Pancreas (tissue), 10 donors: ENCODE measurements around the gene CBR3. TPM values are rescaled to one million over a fixed set of nuclear protein-coding genes. Genes with fewer than 3 reads are reported as not detected.
"Not testable (repeated sequence)": the region's sequence is repeated elsewhere in the genome, so short reads cannot be mapped to it uniquely, and the experiment has no call there.

Source experiments
- ATAC-seq, 4 donors: fragments of 200-7000 bp; cut with Tn5 transposase; one replicate each; pipeline versions ENCODE4 v1.8.0 to v1.9.1; 2020; ENCODE audit warnings: mild to moderate bottlenecking in 4 of 4, moderate library complexity in 4 of 4
- DNase-seq, 6 donors: peaks; one replicate each; pipeline ENCODE4 v3.0.0-alpha.2; 2020
- FAIRE-seq: peaks from 2 replicates; lab custom pipeline; 2012; peaks lifted over from hg19 to GRCh38; lab: Jason Lieb, UNC
- H3K27ac ChIP-seq, 4 donors: fragments of 200-600 bp; sonication (generic); 1 replicate in 3 of 4; 2 replicates in 1 of 4; pipeline versions ENCODE4 v1.5.0 to v1.8.0; 2020
- H3K27me3 ChIP-seq, 4 donors: fragments of 200-600 bp; one replicate each; pipeline ENCODE4 v1.8.0; 2021
- H3K36me3 ChIP-seq, 3 donors: fragments of 200-600 bp; sonication (generic) in 1 of 3; one replicate each; pipeline versions ENCODE4 v1.5.0 to v1.8.0; 2020 to 2021
- H3K4me1 ChIP-seq, 3 donors: fragments of 200-600 bp; one replicate each; pipeline ENCODE4 v1.8.0; 2021
- H3K4me3 ChIP-seq, 4 donors: fragments of 200-600 bp; sonication (generic) in 2 of 4; one replicate each; pipeline versions ENCODE4 v1.5.0 to v1.8.0; 2020 to 2021
- H3K9me3 ChIP-seq, 4 donors: fragments of 200-600 bp; one replicate each; pipeline ENCODE4 v1.8.0; 2021
- WGBS, 2 donors: extraction: QIAGEN DNeasy Blood & Tissue Kit; methylation state at CpG; one replicate each; pipeline ENCODE4 v1.1.7; 2013; 5-methylcytosine and 5-hydroxymethylcytosine counted together
- intact Hi-C, 3 donors: fragments of 100-400 bp; cut with DNase I; formaldehyde crosslinking; loops; one replicate each; pipeline versions ENCODE4 v1.11.1 to v1.14.2; 2022
- polyA plus RNA-seq, 2 donors: library from polyadenylated mRNA; stranded (reverse); fragments of 200-250 nt; gene quantifications; one replicate each; pipeline ENCODE4 v1.2.3, GENCODE V29; 2013
- total RNA-seq, 6 donors: library from RNA; stranded (reverse); fragmentation: NEBNext Ultra II Directional in 4 of 6; extraction: Animal tissue kit (Norgen Biotek cat#: 25700) in 4 of 6; gene quantifications; one replicate each; pipeline versions ENCODE4 v1.2.1 to v1.2.4, GENCODE V29; 2021 to 2023
- TF ChIP-seq, protein P1 (sequence below), 4 donors: fragments of 200-600 bp; sonication (generic) in 3 of 4; IDR thresholded peaks; one replicate each; pipeline versions ENCODE4 v1.5.0 to v1.8.0; 2021; ENCODE audit warnings: antibody characterized with exemption in 4 of 4
- donor health status: healthy with polysubstance abuse.
- donor health status: DM: no; HTN: no; CAD: no; lungs with moderate emphysema.
- donor health status: DM: no; HTN: no; CAD: no.
- donor health status: control.
- donor health status: control.
- donor health status: Bipolar disorder and iron deficiency.
- donor health status: DM: yes; HTN: yes; CAD: no.
- donor health status: DM: no; HTN: no; CAD: no.
- donor health status: DM: no; HTN: no; CAD: no.
- donor health status: DM: yes; HTN: yes; CAD: no.

Gene CBR3
- total and polyA plus RNA-seq, 8 donors: 0.16 to 2.4 (median 1.1) TPM

DNA sequence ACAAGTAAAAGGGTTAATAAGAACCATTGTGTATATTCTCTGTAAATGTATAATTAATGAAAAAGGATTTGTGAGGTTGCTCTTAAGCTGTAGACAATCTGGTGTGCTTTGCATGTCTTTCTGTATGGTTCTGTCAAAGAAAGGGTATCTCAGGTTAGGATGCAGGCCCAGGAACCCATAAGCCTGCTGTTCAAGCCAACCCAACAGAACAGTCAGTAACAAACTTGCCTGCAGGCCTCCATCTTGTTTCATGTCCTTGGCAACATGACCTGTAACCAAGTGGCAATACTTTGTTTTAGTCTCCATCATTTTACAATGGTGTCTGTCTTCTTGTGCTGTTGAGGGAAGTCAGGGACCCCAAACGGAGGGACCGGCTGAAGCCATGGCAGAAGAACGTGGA, 35.9 kb upstream of the CBR3 start:
- no peak for DNase-seq
- FAIRE-seq: no peak

DNA sequence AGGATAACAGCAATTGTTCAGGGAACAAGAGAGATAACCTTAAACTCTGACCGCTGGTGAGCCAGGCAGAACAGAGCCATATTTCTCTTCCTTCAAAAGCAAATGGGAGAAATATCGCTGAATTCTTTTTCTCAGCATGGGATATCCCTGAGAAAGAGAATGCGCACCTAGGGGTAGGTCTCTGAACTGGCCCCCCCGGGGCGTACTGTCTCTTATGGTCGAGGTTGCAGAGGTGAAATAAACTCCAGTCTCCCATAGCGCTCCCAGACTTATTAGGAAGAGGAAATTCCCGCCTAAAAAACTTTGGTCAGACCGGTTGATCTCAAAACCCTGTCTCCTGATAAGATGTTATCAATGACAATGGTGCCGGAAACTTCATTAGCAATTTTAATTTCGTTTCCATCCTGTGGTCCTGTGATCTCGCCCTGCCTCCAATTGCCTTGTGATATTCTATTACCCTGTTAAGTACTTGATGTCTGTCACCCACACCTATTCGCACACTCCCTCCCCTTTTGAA, 35.1 kb upstream of the CBR3 start:
- intact Hi-C loops: not testable (repeated sequence)
- WGBS, 2 donors: 49 to 59% methylated on average over 12 to 13 of the region's 13 CpGs

More for the DNA sequence above, 35.9 kb upstream of the CBR3 start:
- H3K36me3 ChIP-seq: no peaks in the 10 kb centered on the region
- TF ChIP-seq, protein P1, sequence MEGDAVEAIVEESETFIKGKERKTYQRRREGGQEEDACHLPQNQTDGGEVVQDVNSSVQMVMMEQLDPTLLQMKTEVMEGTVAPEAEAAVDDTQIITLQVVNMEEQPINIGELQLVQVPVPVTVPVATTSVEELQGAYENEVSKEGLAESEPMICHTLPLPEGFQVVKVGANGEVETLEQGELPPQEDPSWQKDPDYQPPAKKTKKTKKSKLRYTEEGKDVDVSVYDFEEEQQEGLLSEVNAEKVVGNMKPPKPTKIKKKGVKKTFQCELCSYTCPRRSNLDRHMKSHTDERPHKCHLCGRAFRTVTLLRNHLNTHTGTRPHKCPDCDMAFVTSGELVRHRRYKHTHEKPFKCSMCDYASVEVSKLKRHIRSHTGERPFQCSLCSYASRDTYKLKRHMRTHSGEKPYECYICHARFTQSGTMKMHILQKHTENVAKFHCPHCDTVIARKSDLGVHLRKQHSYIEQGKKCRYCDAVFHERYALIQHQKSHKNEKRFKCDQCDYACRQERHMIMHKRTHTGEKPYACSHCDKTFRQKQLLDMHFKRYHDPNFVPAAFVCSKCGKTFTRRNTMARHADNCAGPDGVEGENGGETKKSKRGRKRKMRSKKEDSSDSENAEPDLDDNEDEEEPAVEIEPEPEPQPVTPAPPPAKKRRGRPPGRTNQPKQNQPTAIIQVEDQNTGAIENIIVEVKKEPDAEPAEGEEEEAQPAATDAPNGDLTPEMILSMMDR (IDR thresholded peaks at IDR 0.05): no peak
- no peak overlapping the region for H3K27ac ChIP-seq
- H3K4me1 ChIP-seq: no peaks in the 10 kb centered on the region
- H3K4me3 ChIP-seq: no peak overlapping the region
- intact Hi-C loops: no loop called here
- H3K9me3 ChIP-seq: no peaks in the 10 kb centered on the region
- ATAC-seq: no peak
- no peaks in the 10 kb centered on the region for H3K27me3 ChIP-seq
- WGBS, 2 donors: 70 to 89% methylated on average over 3 of the region's 3 CpGs

DNA sequence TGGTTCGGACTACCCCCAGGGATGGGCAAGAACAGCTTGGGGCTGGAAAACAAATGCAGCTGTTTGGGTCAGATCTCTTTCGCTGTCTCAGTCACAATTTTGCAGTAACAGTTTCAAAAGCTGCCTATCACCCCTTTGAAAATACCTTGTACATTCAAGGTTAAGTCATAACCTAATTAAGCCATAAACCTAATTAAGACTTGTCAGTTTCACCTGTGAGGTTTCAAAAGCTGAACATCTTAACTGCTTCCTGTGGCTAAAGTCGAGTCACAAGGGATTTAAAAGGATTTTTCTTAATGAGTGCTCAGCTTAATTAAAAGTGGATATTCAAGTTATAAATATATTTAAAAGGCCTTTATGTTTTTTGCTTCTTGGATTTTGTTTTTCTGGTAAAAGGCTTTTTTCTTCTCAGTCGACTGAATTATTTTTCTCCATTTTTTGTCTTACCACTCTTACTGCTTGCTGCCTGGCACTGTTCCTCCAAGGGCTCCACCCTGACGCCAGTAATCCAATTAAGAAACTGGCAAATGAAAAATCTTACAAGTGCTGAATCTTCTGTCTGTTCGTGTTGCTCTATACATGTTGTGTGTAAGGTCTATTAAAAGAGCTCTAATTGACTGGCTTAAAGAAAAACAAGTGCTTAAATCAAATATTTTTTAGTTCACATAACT, 33.8 kb upstream of the CBR3 start:
- no peak overlapping the region for H3K27ac ChIP-seq
- intact Hi-C loops: no loop called here
- no peak for DNase-seq
- no peaks in the 10 kb centered on the region for H3K4me1 ChIP-seq
- no peaks in the 10 kb centered on the region for H3K9me3 ChIP-seq
- TF ChIP-seq, protein P1 (IDR thresholded peaks at IDR 0.05): no peak
- H3K36me3 ChIP-seq: no peaks in the 10 kb centered on the region
- FAIRE-seq: no peak
- H3K27me3 ChIP-seq: no peaks in the 10 kb centered on the region
- 62 to 66% methylated on average over 6 of the region's 6 CpGs for WGBS, 2 donors
- no peak for ATAC-seq
- no peak overlapping the region for H3K4me3 ChIP-seq

More for the DNA sequence above, 35.1 kb upstream of the CBR3 start:
- H3K4me1 ChIP-seq, FAIRE-seq, ATAC-seq, H3K27ac ChIP-seq, H3K9me3 ChIP-seq, H3K4me3 ChIP-seq, H3K27me3 ChIP-seq, DNase-seq, H3K36me3 ChIP-seq: not testable (repeated sequence)

DNA sequence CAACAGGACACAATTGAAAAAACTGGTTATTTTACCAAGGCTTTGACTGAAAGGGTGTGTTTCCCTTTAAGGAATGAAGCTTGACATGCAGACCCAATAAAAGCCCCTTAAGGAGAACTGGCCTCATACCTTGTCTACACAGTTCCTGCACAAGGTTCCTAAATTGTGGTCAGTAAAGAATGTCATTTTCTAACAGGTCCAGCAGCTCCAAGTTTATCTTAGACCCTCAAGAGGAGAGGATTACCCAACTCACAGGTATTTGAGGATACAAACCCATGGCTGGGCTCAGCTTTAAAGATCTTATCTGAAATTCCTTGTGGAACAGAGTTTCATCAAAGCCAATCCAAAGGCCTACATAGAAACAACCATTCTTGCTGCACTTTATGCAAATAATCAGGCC, 31.4 kb upstream of the CBR3 start:
- no peak for DNase-seq
- Histone ChIP-seq H3K27me3 (no peaks in the 10 kb centered on the region), H3K9me3 (no peaks in the 10 kb centered on the region), H3K4me1 (no peaks in the 10 kb centered on the region), H3K27ac (no peak overlapping the region), H3K4me3 (no peak overlapping the region), H3K36me3 (no peaks in the 10 kb centered on the region)
- no peak for ATAC-seq
- intact Hi-C loops: no loop called here
- FAIRE-seq: no peak
- TF ChIP-seq, protein P1 (IDR thresholded peaks at IDR 0.05): no peak

DNA sequence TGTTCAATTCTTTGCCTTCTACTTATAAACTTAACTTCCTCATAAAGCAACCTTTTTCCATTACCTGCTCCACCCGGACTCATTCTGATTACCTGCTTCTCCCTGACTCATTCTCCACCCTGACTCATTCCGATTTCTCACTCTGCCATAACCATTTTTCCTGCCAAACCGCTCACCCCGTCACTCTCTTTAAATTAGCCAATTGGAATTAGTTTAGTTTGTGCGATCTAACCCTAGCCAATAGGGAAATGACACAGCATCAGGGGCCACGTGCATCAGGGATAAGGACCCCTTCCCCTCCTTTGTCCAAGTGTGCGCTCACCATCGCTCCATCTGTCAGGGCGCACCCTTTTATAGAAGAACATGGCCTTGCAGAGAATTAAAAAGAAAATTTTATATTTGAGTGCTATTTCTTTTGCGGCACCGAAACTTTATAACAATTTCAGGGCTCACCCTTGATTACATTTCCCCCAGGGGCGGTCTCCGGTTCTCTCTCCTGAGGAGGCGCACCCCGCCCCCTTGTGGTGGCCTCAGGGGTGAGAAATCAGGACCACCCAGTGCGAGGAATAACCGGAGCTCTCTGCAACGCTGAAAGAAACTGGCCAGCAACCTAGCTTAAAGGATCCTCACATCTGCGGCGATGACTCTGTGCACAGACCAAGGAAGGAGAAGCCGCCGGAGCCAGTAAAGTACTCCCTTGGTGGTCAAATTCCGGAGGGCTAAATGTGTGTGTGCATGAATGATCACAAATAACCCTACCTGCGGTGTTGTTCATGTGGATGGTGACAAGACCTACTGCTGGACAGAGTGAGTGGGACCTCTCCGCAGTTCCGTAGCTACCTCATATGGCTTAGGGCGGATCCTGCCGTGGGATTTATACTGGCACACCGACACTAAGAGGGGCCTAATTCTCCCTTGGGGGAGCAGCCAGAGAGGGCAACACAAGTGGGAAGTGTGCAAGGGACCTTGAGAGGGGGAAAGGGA, 30.3 kb upstream of the CBR3 start:
- intact Hi-C loops: no loop called here
- no peak overlapping the region for H3K27ac ChIP-seq

More for the DNA sequence above, 30.3 kb upstream of the CBR3 start:
- no peaks in the 10 kb centered on the region for H3K4me1 ChIP-seq
- TF ChIP-seq, protein P1 (IDR thresholded peaks at IDR 0.05): peak in 2 of 4 donors; percentile 30
- no peaks in the 10 kb centered on the region for H3K27me3 ChIP-seq
- no peak overlapping the region for H3K4me3 ChIP-seq
- FAIRE-seq (no peak), DNase-seq (peak in 4 of 6 donors; percentile 26 to 65 (median 37)), ATAC-seq (peak in 3 of 4 donors; percentile 62 to 85 (median 64))
- 27 to 32% methylated on average over 29 of the region's 29 CpGs for WGBS, 2 donors
- H3K36me3 ChIP-seq: no peaks in the 10 kb centered on the region
- no peaks in the 10 kb centered on the region for H3K9me3 ChIP-seq
